Renal cortex interstitium (tissue), 15 donors: Measurements from ENCODE around the gene BRIX1. TPM values are rescaled to one million over a fixed set of nuclear protein-coding genes. Genes with fewer than 3 reads are reported as not detected.

Experiments used
- DNase-seq, 11 donors: peaks; one replicate each; pipeline ENCODE4 v3.0.0-alpha.2; 2013; ENCODE audit warnings: low read depth in 9 of 11, low spot score in 4 of 11; ENCODE audit errors: extremely low read depth in 1 of 11
- long read RNA-seq, 16 experiments: transcript quantifications; one replicate each; lab custom pipeline, GENCODE V29; 2026
- polyA plus RNA-seq, 3 donors: library from polyadenylated mRNA; unstranded; fragments of 120-200 nt; gene quantifications; one replicate each; pipeline ENCODE4 v1.2.1, GENCODE V29; 2013; ENCODE audit not compliant: insufficient read length in 3 of 3

The BRIX1 gene, protein sequence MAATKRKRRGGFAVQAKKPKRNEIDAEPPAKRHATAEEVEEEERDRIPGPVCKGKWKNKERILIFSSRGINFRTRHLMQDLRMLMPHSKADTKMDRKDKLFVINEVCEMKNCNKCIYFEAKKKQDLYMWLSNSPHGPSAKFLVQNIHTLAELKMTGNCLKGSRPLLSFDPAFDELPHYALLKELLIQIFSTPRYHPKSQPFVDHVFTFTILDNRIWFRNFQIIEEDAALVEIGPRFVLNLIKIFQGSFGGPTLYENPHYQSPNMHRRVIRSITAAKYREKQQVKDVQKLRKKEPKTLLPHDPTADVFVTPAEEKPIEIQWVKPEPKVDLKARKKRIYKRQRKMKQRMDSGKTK
- 10 to 100 TPM; 43.1 to 63.2 (median 52.1) TPM for polyA plus RNA-seq
- long read RNA-seq, donor 1, transcript BRIX1-201 (10 exons, 1,926 nt) = major isoform, 9 of 10 reads
- long read RNA-seq, donor 1, partial matches to known transcripts = 0 of 10 reads
- long read RNA-seq, donor 1, other reads (novel, unspliced or antisense) = 0 of 10 reads
- long read RNA-seq, donor 2, transcript BRIX1-201 (10 exons, 1,926 nt) = major isoform, 13 of 13 reads
- long read RNA-seq, donor 2, partial matches to known transcripts = 0 of 13 reads
- long read RNA-seq, donor 2, other reads (novel, unspliced or antisense) = 0 of 13 reads
- long read RNA-seq, donor 3, transcript BRIX1-201 (10 exons, 1,926 nt) = major isoform, 30 of 59 reads
- long read RNA-seq, donor 3, partial matches to known transcripts = 28 of 59 reads
- long read RNA-seq, donor 3, other reads (novel, unspliced or antisense) = 0 of 59 reads
- long read RNA-seq, donor 4, transcript BRIX1-201 (10 exons, 1,926 nt) = major isoform, 14 of 14 reads
- long read RNA-seq, donor 4, partial matches to known transcripts = 0 of 14 reads
- long read RNA-seq, donor 4, other reads (novel, unspliced or antisense) = 0 of 14 reads
- long read RNA-seq, donor 5 = 0 reads
- long read RNA-seq, donor 6, transcript BRIX1-201 (10 exons, 1,926 nt) = major isoform, 13 of 22 reads
- long read RNA-seq, donor 6, partial matches to known transcripts = 7 of 22 reads
- long read RNA-seq, donor 6, other reads (novel, unspliced or antisense) = 0 of 22 reads
- long read RNA-seq, donor 7, transcript BRIX1-201 (10 exons, 1,926 nt) = major isoform, 16 of 19 reads
- long read RNA-seq, donor 7, partial matches to known transcripts = 0 of 19 reads
- long read RNA-seq, donor 7, other reads (novel, unspliced or antisense) = 0 of 19 reads
- long read RNA-seq, donor 8 = 0 reads
- long read RNA-seq, donor 9, transcript BRIX1-201 (10 exons, 1,926 nt) = major isoform, 20 of 21 reads
- long read RNA-seq, donor 9, partial matches to known transcripts = 0 of 21 reads
- long read RNA-seq, donor 9, other reads (novel, unspliced or antisense) = 0 of 21 reads
- long read RNA-seq, donor 10, transcript BRIX1-201 (10 exons, 1,926 nt) = major isoform, 21 of 49 reads
- long read RNA-seq, donor 10, partial matches to known transcripts = 27 of 49 reads
- long read RNA-seq, donor 10, other reads (novel, unspliced or antisense) = 0 of 49 reads
- long read RNA-seq, donor 11, transcript BRIX1-201 (10 exons, 1,926 nt) = major isoform, 13 of 13 reads
- long read RNA-seq, donor 11, partial matches to known transcripts = 0 of 13 reads
- long read RNA-seq, donor 11, other reads (novel, unspliced or antisense) = 0 of 13 reads
- long read RNA-seq, donor 12, transcript BRIX1-201 (10 exons, 1,926 nt) = major isoform, 8 of 20 reads
- long read RNA-seq, donor 12, partial matches to known transcripts = 12 of 20 reads
- long read RNA-seq, donor 12, other reads (novel, unspliced or antisense) = 0 of 20 reads
- long read RNA-seq, donor 13 = 0 reads
- long read RNA-seq, donor 14, transcript BRIX1-201 (10 exons, 1,926 nt) = major isoform, 28 of 29 reads
- long read RNA-seq, donor 14, partial matches to known transcripts = 0 of 29 reads
- long read RNA-seq, donor 14, other reads (novel, unspliced or antisense) = 0 of 29 reads
- long read RNA-seq, donor 15, transcript BRIX1-201 (10 exons, 1,926 nt) = major isoform, 13 of 14 reads
- long read RNA-seq, donor 15, partial matches to known transcripts = 0 of 14 reads
- long read RNA-seq, donor 15, other reads (novel, unspliced or antisense) = 0 of 14 reads
- long read RNA-seq, donor 16, transcript BRIX1-201 (10 exons, 1,926 nt) = major isoform, 48 of 62 reads
- long read RNA-seq, donor 16, partial matches to known transcripts = 12 of 62 reads
- long read RNA-seq, donor 16, other reads (novel, unspliced or antisense) = 0 of 62 reads

DNA sequence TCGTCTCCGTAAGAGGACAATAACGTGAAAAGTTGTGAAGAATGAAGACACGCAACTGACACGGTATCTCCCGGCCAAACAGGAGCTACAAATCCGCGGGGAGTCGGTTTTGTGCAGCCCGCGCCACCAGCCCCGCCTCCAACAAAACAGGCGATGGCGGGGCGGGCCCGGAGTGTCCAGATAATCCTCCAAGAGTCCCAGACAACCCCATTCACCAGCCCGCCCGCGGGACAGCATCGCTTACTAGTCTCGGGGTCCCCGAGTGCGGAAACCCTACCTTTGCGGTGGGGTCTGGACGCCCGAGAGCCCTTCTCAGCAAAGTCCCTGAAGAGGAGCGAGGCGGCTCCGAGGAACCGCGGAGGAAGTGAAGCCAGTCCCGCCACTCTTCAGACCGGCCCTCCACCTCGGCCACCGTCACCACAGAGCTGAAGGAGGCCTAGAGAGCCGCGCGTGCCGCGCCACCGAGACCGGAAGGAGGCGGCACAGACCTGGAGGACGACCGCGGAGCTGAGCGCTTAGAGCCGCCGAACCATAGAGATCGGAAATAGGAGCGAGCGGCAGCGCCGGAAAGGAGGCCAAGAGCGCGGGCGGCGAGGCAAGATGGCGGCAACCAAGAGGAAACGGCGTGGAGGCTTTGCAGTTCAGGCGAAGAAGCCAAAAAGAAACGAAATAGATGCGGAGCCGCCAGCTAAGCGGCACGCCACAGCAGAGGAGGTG lies at the start of gene BRIX1, which contains the start of gene RAD1:
BRIX1 (plus strand) TSS at position 573 of the 717 bp plus-strand sequence; CDS start at position 601, 28 bp downstream.
RAD1 (minus strand) TSS at position 366 of the 717 bp plus-strand sequence. CDS start 612 bp downstream, outside the sequence.
- DNase-seq = peak; percentile 86 to 96 (median 94)

- DNase-seq = no peak
Observed at GRCh38 chr5:34866989-34867471, 48.5 kb upstream of the BRIX1 start.

GRCh38 chr5:34867660-34868059 lies 47.9 kb upstream of the BRIX1 start:
- no peak for DNase-seq

- no peak for DNase-seq
Observed at GRCh38 chr5:34868791-34869190, 46.7 kb upstream of the BRIX1 start.

- no peak for DNase-seq
Observed at GRCh38 chr5:34869256-34869655, 46.3 kb upstream of the BRIX1 start.

GRCh38 chr5:34870382-34870781 lies 45.1 kb upstream of the BRIX1 start:
- no peak for DNase-seq

DNA sequence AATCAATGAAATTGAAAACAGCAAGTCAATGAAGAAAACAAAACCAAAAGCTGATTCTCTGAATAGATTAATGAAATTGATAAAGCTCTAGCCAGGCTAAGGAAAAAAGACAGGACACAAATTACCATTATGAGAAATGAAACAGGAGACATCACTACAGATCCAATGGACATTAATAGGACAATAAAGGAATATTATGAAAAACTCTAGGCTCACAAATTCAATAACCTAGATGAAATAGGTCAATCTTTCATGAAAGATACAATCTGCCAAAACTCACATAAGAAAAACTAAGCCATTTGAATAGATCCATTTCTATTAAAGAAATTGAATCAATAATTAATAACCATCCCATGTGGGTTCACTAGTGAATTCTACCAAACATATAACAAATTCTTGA lies 39.2 kb upstream of the BRIX1 start:
- no peak for DNase-seq

GRCh38 chr5:34881246-34881645 lies 34.3 kb upstream of the BRIX1 start:
- no peak for DNase-seq

- no peak for DNase-seq
Observed at GRCh38 chr5:34886392-34887119, 29.0 kb upstream of the BRIX1 start.

- peak in 1 of 11 donors; percentile 5 for DNase-seq
Observed at GRCh38 chr5:34889394-34889793, 26.1 kb upstream of the BRIX1 start.

- DNase-seq = no peak
Observed at GRCh38 chr5:34891981-34892380, 23.5 kb upstream of the BRIX1 start.

DNA sequence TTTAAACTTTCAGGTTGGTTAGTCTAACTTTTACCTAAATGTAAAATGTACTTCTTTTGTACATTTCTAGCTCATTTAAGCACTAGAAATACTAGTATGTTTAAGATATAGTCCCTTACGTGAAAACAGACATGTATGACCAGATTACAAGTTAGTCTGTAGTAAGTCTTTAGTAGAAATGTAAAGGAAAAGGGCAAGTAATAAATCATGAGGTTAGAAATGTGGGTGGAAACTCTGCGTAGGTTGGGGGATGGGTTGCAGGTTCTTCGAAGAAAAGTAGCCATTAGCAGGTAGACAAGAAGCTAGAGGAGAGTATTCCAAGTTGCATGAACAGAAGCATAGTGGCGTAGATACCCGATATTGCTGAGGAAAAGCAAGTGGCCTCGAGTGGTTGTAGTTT lies 23.1 kb upstream of the BRIX1 start:
- no peak for DNase-seq

DNA sequence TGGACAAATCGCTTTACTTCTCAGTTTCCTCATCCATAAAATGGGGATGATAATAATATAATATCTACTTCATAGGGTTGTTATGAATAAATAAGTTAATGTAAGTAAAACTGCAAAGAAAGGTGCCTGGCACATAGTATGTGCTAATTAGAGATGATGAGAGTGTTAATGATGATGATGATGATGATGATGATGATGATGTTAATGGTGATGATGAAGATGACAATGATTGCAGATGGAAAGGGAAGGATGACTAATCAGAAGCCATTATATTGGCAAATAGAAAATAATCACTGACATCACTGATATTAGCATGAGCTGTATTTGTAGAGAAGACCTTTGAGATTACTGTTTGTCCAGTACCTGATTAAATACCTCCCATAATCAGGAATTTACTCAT lies 20.8 kb upstream of the BRIX1 start:
- DNase-seq = no peak

DNA sequence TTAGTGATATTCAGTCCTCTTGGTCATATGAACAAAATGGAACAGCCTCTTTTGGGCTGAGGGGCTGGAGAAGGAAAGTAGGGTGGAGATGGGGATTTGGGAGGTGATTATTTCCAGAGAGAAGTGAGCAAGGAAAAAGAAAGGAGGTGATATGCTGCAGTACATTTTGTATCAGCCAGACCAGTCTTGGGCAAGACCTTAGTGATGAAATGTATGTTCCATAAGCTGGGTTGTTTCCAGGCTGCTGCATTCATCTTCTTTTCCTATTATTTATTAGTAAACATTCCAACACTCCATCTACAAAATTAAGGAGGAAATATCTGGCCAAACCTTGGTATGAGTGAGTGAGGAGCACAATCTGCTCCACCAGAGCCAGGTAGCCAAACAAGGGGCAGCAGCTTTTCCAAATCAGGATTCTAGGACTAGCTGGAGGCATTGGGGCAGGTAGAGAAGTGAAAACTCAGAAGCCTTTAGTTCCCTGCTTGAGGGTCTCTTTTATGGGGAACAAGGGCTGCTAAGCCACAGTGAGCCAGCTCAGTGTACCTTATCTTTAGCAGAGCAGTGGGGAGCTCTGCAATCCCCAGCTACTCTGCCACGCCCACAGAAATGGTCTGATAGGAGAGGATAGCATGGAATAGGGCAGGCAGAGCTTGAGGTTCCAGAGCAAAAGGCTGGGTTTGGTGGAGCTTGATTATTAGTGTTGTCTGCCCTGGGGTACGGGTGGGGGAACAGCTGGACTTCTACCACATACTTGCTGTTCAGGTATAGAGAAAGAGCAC lies 19.7 kb upstream of the BRIX1 start:
- no peak for DNase-seq

DNA sequence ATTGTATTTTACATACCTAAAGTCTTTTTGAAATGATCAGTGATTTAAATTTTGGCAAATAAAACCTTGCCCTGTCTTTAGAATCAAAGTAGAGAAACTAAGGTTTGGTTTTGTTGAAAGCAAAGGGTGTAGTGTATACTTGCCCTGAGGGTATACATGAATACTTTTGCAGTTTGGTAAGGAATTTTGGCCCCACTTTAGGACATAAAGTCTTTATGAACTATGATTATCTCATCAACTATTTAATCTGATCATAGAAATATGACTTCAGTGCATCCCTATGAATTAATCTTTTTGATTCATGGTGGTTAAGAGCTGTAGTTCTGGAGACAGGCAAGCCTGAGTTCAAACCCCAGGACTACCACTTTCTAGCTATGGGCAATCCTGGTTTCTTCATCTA lies 17.9 kb upstream of the BRIX1 start:
- no peak for DNase-seq
